HCT116 (cell line): ENCODE measurements around the gene CARD10. TPM values are rescaled to one million over a fixed set of nuclear protein-coding genes. Genes with fewer than 3 reads are reported as not detected.
A peak's percentile ranks its signal among the peaks of the same experiment; 100 is the strongest.

Experiments used
- ATAC-seq: fragments of 200-7000 bp; cut with Tn5 transposase; 2 replicates; pipeline ENCODE4 v1.9.1; 2020; ENCODE audit warnings: mild to moderate bottlenecking, moderate library complexity
- BruUV-seq: library from RNA; stranded (reverse); fragments of 400-500 nt; replicated peaks from 2 replicates; lab custom pipeline; 2021; lab: Mats Ljungman, UMichigan
- CTCF ChIA-PET: fragments of 300-600 bp; sonication (Branson Sonifier 250); formaldehyde crosslinking; loops from one replicate; lab custom pipeline; 2021; ENCODE audit warnings: antibody characterized with exemption; lab: Charles Lee
- POLR2A ChIA-PET: fragments of 300-600, 350-600 bp; sonication (Branson Sonifier 250); formaldehyde crosslinking; loops from one replicate; lab custom pipeline; 2021; ENCODE audit warnings: antibody characterized with exemption; lab: Charles Lee
- RAD21 ChIA-PET, 2 experiments: fragments of 300-600 bp; sonication (Branson Sonifier 250); formaldehyde crosslinking; loops; one replicate each; lab custom pipeline; 2023; ENCODE audit warnings: low total read pairs in 2 of 2; ENCODE audit not compliant: uncharacterized antibody in 2 of 2, unreplicated experiment in 2 of 2, low non-redundant PET in 1 of 2; lab: Charles Lee
- DNase-seq: peaks from one replicate; pipeline ENCODE4 v3.0.0-alpha.2; 2010; ENCODE audit warnings: low read depth, low spot score
- H2AFZ ChIP-seq: fragments of 200-600 bp; shearing (Covaris generic), sonication (generic); 2 replicates; pipeline ENCODE4 v1.6.1; 2017; ENCODE audit warnings: low read depth, mixed run types, mixed read lengths, antibody characterized with exemption, low read length; ENCODE audit not compliant: poor library complexity, severe bottlenecking
- H3K27ac ChIP-seq: 2 replicates; pipeline ENCODE4 v1.5.1; 2012; ENCODE audit warnings: low read depth, low read length
- H3K27me3 ChIP-seq: fragments of 200-600 bp; sonication (generic); 2 replicates; pipeline ENCODE4 v1.6.1; 2016; ENCODE audit warnings: mixed run types, low read length, mixed read lengths; ENCODE audit not compliant: insufficient read depth
- H3K36me3 ChIP-seq, 2 experiments: fragments of 200-500 bp in 1 of 2; fragments of 200-600 bp in 1 of 2; sonication (Bioruptor generic) in 1 of 2; sonication (generic) in 1 of 2; 2 replicates each; pipeline versions ENCODE4 v1.5.1 to v1.6.1; 2014 to 2016; ENCODE audit warnings: low read length in 2 of 2, inconsistent platforms in 1 of 2, mixed read lengths in 1 of 2, mixed run types in 1 of 2; ENCODE audit not compliant: insufficient read depth in 2 of 2, control insufficient read depth in 1 of 2
- H3K4me1 ChIP-seq, 2 experiments: fragments of 200-600 bp in 1 of 2; sonication (generic) in 1 of 2; 2 replicates each; pipeline versions ENCODE4 v1.5.1 to v1.6.1; 2012 to 2017; ENCODE audit warnings: low read length in 2 of 2, inconsistent platforms in 1 of 2, mild to moderate bottlenecking in 1 of 2, mixed read lengths in 1 of 2, mixed run types in 1 of 2, moderate library complexity in 1 of 2; ENCODE audit not compliant: insufficient read depth in 2 of 2, control insufficient read depth in 1 of 2
- H3K4me2 ChIP-seq: fragments of 200-600 bp; sonication (generic); 2 replicates; pipeline ENCODE4 v1.6.1; 2017; ENCODE audit warnings: mixed run types, low read length, mixed read lengths
- H3K4me3 ChIP-seq, 2 experiments: fragments of 200-600 bp in 1 of 2; sonication (generic) in 1 of 2; replicated peaks in 1 of 2; 2 replicates each; pipeline ENCODE4 v1.5.1; 2011 to 2016; ENCODE audit warnings: low read length in 2 of 2, control low read depth in 1 of 2, low read depth in 1 of 2, mild to moderate bottlenecking in 1 of 2, mixed read lengths in 1 of 2, mixed run types in 1 of 2
- H3K79me2 ChIP-seq: fragments of 200-600 bp; sonication (generic); 2 replicates; pipeline ENCODE4 v1.6.1; 2017; ENCODE audit warnings: mild to moderate bottlenecking, mixed run types, low read length, moderate library complexity, mixed read lengths; ENCODE audit not compliant: insufficient read depth
- H3K9ac ChIP-seq: fragments of 200-600 bp; sonication (generic); 2 replicates; pipeline ENCODE4 v1.6.1; 2016; ENCODE audit warnings: low read length, mixed read lengths
- H3K9me2 ChIP-seq: fragments of 200-600 bp; sonication (generic), shearing (Covaris generic); 2 replicates; pipeline ENCODE4 v1.6.1; 2017; ENCODE audit warnings: mixed run types, mild to moderate bottlenecking, moderate library complexity; ENCODE audit not compliant: insufficient read depth
- H3K9me3 ChIP-seq, 2 experiments: fragments of 200-500 bp in 1 of 2; fragments of 200-600 bp in 1 of 2; sonication (Bioruptor generic) in 1 of 2; sonication (generic) in 1 of 2; 2 replicates each; pipeline ENCODE4 v1.6.1; 2014 to 2017; ENCODE audit warnings: low read length in 2 of 2, mixed read lengths in 2 of 2, inconsistent platforms in 1 of 2, low read depth in 1 of 2, mild to moderate bottlenecking in 1 of 2, mixed run types in 1 of 2, moderate library complexity in 1 of 2; ENCODE audit not compliant: control insufficient read depth in 1 of 2, insufficient read depth in 1 of 2
- H4K20me1 ChIP-seq: fragments of 200-600 bp; sonication (generic), shearing (Covaris generic); 2 replicates; pipeline ENCODE4 v1.6.1; 2017; ENCODE audit warnings: mixed run types, mild to moderate bottlenecking, moderate library complexity; ENCODE audit not compliant: insufficient read depth
- CBX3 ChIP-seq: IDR thresholded peaks from 2 replicates; pipeline ENCODE4 v1.6.1; 2012; ENCODE audit warnings: low read depth
- EZH2 ChIP-seq: fragments of 200-600 bp; sonication (generic); IDR thresholded peaks from 2 replicates; pipeline ENCODE4 v1.6.1; 2017; ENCODE audit warnings: antibody characterized with exemption, mixed run types
- MAX ChIP-seq: IDR thresholded peaks from 2 replicates; pipeline ENCODE4 v1.6.1; 2012
- POLR2A ChIP-seq: IDR thresholded peaks from 2 replicates; pipeline ENCODE4 v1.7.0; 2011; ENCODE audit warnings: borderline replicate concordance; ENCODE audit not compliant: insufficient read depth, insufficient read length; ENCODE audit errors: extremely low read depth
- REST ChIP-seq: IDR thresholded peaks from 2 replicates; pipeline ENCODE4 v1.6.1; 2012; ENCODE audit warnings: low read depth
- SRF ChIP-seq: IDR thresholded peaks from 2 replicates; pipeline ENCODE4 v1.6.1; 2012; ENCODE audit warnings: low read depth
- ZBTB33 ChIP-seq: IDR thresholded peaks from 2 replicates; pipeline ENCODE4 v1.6.1; 2011; ENCODE audit warnings: mild to moderate bottlenecking, low read length, moderate library complexity; ENCODE audit not compliant: insufficient replicate concordance; ENCODE audit errors: extremely low read depth
- ZNF274 ChIP-seq: fragments of 200-500 bp; sonication (Bioruptor generic); IDR thresholded peaks from 2 replicates; pipeline ENCODE4 v1.6.1; 2014; ENCODE audit warnings: mild to moderate bottlenecking, low read depth, low read length, inconsistent platforms
- intact Hi-C: fragments of 100-400 bp; cut with micrococcal nuclease; formaldehyde crosslinking; loops from 2 replicates; pipeline ENCODE4 v1.10.0; 2022
- total RNA-seq: library from RNA; stranded (reverse); gene quantifications from one replicate; pipeline ENCODE4 v1.2.1, GENCODE V29; 2021; ENCODE audit not compliant: unreplicated experiment

The CARD10 gene
- total RNA-seq, 1 experiment from 2014 or later = 32.0 TPM

- peak; percentile 48 for ATAC-seq
- no peak for DNase-seq
- H3K27ac ChIP-seq = no peak overlapping the region
- CTCF ChIA-PET = interaction anchor here (0.8 to 1.9 kb wide), 23 partner anchors 10 to 211 kb away, joined by 3 to 23 read pairs (median 4); partner anchors contain the start of gene MFNG
- no peaks in the 10 kb centered on the region for H3K27me3 ChIP-seq
- H3K4me3 ChIP-seq = no peak overlapping the region
- H3K9me3 ChIP-seq = no peaks in the 10 kb centered on the region
- H2AFZ ChIP-seq = no peak overlapping the region
- BruUV-seq = no TSS peak
- POLR2A ChIA-PET = interaction anchor here (0.5 to 1.1 kb wide), 2 partner anchors 96 to 171 kb away, joined by 3 to 4 read pairs; no protein-coding TSS in a partner anchor
- intact Hi-C loops = no loop called here
- no peaks in the 10 kb centered on the region for H3K79me2 ChIP-seq
- H3K9ac ChIP-seq = no peak overlapping the region
- no peaks in the 10 kb centered on the region for H4K20me1 ChIP-seq
- RAD21 ChIA-PET = interaction anchor here (1.0 to 1.3 kb wide), 4 partner anchors 23 to 155 kb away, joined by 3 to 4 read pairs (median 4); partner anchors contain the start of gene CARD10 (in 1 of the 2)
- no peaks in the 10 kb centered on the region for H3K9me2 ChIP-seq
- peaks cover 0 to 31% of the 10 kb centered on the region in 2 experiments; a peak in 3 of 4 replicates for H3K4me1 ChIP-seq
- no peak for TF ChIP-seq MAX
- no peak for TF ChIP-seq SRF
- TF ChIP-seq REST = no peak
- TF ChIP-seq ZNF274 = no peak
- no peak for TF ChIP-seq ZBTB33
- no peak for TF ChIP-seq CBX3
- TF ChIP-seq EZH2 = no peak
- TF ChIP-seq POLR2A = no peak
- H3K36me3 ChIP-seq = no peaks in the 10 kb centered on the region
- H3K4me2 ChIP-seq = no peak overlapping the region
These were observed 47.3 kb downstream of the CARD10 start for GRCh38 chr22:37471727-37472417.
